Retinal pigment epithelial cell (primary cell): Measurements from ENCODE around the gene AKAP13.

Experiments
- DNase-seq: peaks from one replicate; pipeline ENCODE4 v3.0.0-alpha.2; 2010; ENCODE audit warnings: low read depth
- H3K4me3 ChIP-seq: 2 replicates; pipeline ENCODE4 v1.5.1; 2011; ENCODE audit warnings: mild to moderate bottlenecking, low read length, control low read depth, moderate library complexity
- TF ChIP-seq, protein P1 (sequence below): conservative IDR thresholded peaks from 2 replicates; pipeline ENCODE4 v1.5.1; 2011; ENCODE audit warnings: low read depth, low read length, control low read depth, inconsistent platforms

AKAP13 gene

DNA sequence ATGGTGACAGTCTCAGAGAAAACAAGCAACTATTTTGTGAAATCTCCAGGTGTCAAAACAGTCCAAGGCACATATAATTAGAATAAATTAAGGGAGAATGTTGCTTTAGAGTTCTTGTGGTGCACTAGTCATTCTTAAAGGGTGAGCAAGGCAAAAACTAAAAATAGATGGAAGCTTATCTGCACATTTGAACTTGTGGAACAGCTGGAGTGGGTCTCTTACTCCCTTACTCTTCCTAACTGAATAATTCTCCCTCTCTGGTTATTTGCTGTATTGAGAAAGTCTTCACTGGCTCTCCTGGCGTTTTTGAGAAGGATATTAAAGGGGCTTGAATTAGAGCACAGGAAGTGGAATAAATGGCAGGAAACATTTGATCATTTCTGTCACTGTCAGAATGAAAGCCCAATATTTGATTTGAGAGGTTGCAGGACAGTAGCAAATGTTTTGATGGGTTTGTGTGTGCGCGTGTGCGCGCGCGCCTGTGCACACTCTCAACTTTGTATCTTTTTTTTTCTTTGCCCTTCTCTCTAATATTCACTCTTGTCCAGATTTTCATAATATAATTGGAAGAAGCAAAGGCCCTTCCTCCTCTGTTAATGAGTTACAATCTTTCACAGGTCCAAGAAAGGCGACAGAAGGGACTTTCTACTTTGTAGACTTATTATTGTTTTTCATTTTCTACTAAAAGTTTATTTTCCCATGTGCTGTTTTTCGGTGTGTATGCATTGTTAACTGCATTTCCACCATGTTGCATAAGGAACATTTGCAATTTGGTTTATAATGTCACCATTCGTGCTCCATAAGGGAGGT lies 40.9 kb downstream of the AKAP13 start:
- DNase-seq: no peak
- no peak overlapping the region for H3K4me3 ChIP-seq
- TF ChIP-seq, protein P1, sequence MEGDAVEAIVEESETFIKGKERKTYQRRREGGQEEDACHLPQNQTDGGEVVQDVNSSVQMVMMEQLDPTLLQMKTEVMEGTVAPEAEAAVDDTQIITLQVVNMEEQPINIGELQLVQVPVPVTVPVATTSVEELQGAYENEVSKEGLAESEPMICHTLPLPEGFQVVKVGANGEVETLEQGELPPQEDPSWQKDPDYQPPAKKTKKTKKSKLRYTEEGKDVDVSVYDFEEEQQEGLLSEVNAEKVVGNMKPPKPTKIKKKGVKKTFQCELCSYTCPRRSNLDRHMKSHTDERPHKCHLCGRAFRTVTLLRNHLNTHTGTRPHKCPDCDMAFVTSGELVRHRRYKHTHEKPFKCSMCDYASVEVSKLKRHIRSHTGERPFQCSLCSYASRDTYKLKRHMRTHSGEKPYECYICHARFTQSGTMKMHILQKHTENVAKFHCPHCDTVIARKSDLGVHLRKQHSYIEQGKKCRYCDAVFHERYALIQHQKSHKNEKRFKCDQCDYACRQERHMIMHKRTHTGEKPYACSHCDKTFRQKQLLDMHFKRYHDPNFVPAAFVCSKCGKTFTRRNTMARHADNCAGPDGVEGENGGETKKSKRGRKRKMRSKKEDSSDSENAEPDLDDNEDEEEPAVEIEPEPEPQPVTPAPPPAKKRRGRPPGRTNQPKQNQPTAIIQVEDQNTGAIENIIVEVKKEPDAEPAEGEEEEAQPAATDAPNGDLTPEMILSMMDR: no peak

DNA sequence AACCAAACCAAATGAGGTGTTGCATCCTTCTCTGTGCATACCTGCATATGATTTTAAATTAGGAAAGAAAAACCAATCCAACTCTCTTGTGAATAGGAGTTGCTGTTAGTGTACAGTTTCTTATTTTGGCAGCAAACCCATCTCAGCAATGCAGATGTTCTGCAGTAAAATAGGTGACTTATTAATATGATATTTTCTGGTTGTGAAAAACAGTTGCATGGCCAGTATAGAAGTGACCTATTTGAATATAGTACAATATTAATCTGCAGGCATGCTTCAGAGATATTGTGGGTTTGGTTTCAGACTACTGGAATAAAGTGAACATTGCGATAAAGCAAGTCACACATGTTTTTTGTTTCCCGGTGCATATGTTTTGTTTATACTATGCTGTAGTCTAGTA lies 42.2 kb downstream of the AKAP13 start:
- no peak for DNase-seq
- TF ChIP-seq, protein P1: no peak
- no peak overlapping the region for H3K4me3 ChIP-seq

DNA sequence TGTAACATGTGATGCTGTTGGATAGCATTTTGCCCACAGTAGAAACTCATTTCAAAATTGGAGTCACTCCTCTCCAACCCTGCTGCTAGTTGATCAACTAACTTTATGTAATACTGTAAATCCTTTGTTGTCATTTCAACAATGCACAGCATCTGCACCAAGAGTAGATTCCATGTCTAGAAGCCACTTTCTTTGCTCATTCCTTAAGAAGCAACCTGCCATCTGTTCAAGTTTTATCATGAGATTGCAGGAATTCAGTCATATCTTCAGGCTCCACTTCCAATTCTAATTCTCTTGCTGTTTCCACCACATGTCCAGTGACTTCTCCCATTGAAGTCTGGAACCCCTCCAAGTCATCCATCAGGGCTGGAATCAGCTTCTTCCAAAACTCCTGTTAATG lies 42.9 kb downstream of the AKAP13 start:
- no peak overlapping the region for H3K4me3 ChIP-seq
- TF ChIP-seq, protein P1: no peak
- no peak for DNase-seq

DNA sequence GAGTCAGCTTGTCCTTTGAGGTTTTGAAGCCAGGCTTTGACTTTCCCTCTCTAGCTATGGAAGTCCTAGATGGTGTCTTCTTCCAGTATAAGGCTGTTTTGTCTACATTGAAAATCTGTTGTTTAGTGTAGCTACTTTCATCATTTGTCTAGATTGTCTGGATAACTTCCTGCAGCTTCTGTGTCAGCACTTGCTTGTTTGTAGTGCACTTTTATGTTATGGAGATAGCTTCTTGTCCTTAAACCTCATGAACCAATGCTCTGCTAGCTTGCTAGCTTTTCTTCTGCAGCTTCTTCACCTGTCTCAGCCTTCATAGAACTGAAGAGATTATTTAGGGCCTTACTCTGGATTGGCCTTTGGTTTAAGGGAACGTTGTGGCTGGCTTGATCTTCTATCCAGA lies 43.8 kb downstream of the AKAP13 start:
- TF ChIP-seq, protein P1: no peak
- DNase-seq: no peak
- no peak overlapping the region for H3K4me3 ChIP-seq

DNA sequence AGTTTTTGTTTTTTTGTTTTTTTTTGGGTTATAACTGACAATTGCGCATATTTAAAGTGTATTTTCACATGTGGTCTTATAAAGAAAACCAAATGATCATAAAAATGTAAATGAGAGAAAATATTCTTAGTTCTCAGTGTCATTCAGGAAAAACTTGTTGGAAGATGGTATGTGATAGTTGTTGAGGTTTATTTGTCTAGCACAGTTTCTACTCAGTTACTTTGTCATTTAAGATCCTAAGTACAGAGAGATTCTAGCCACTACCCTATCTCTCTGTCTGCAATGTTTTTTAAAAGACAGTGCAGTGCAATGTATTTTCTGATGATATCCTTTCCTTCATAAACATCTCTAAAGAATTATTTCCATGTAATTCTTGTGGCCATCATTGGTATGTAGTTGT lies 46.1 kb downstream of the AKAP13 start:
- no peak for DNase-seq
- H3K4me3 ChIP-seq: no peak overlapping the region
- TF ChIP-seq, protein P1: no peak

DNA sequence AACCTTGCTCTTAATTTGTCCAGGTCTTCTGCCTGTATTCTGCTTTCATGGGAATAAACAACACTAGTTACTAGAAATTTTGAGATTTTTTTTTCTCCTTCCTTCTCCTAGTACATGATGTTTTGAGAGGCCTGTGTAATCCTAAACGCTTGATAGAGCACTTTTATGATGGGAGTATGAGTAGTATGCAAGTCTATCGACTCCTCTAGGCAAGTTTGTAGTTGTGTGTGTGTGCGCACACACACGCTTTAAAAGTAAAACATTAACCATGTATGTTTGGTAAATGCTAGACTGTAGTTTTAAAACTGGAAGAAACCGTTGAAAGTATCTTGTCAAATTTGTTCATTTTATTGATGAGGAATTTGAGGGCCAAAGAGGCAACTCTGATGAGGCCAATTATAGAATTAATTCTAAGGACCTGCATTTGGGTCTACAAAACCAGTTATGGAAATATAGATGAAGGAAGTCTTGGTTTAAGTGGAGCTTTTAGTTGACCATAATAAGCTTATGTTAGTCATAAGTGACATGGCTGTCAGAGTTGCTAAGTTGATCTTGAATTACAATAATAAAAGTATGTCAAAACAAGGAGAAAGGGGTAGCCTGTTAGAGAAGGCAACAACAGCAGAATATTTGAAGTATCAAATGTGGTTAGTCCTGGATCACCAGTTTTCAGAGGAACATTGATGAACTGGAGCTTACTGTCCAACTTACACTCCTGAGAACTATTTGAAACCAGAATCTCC lies 47.1 kb downstream of the AKAP13 start:
- no peak overlapping the region for H3K4me3 ChIP-seq
- no peak for DNase-seq
- TF ChIP-seq, protein P1: no peak
